Lower leg skin (tissue), 3 donors: ENCODE measurements around the gene AIG1.

Experiments
- CTCF ChIP-seq, 3 donors: fragments of 450-650 bp; IDR thresholded peaks; one replicate each; pipeline ENCODE4 v1.5.1; 2016; ENCODE audit warnings: antibody characterized with exemption in 3 of 3, mild to moderate bottlenecking in 3 of 3, moderate library complexity in 2 of 3
- POLR2A ChIP-seq, 2 donors: fragments of 450-650 bp; IDR thresholded peaks; one replicate each; pipeline ENCODE4 v1.6.1; 2016 to 2017; ENCODE audit warnings: antibody characterized with exemption in 2 of 2, mild to moderate bottlenecking in 1 of 2, moderate library complexity in 1 of 2

GRCh38 chr6:143267760-143268159 lies 207.1 kb downstream of the AIG1 start:
- TF ChIP-seq CTCF (IDR thresholded peaks at IDR 0.05) (no peak), POLR2A (IDR thresholded peaks at IDR 0.05) (no peak)
